ENCODE data around the gene C1GALT1C1L. TPM values are rescaled to one million over a fixed set of nuclear protein-coding genes. Genes with fewer than 3 reads are reported as not detected.

The C1GALT1C1L gene
- total RNA-seq, 2 donors from 2014 or later, result 0.95 TPM; not detected in 1

- Histone ChIP-seq H3K4me1 (ENCODE audit: control insufficient read depth in 1 of 2, low read depth in 2 of 2) (peaks cover 0 to 4% of the 10 kb centered on the region in 2 donors), H3K27ac (no peak overlapping the region), H3K9me3 (no peaks in the 10 kb centered on the region), H3K4me3 (no peak overlapping the region), H3K27me3 (replicated peaks; ENCODE audit: insufficient read depth) (no peaks in the 10 kb centered on the region), H3K36me3 (no peaks in the 10 kb centered on the region)
- DNase-seq (ENCODE audit: low spot score), result no peak
- no peak for ATAC-seq (ENCODE audit: insufficient number of reproducible peaks, low FRiP score, low read depth)
- TF ChIP-seq, protein P1, sequence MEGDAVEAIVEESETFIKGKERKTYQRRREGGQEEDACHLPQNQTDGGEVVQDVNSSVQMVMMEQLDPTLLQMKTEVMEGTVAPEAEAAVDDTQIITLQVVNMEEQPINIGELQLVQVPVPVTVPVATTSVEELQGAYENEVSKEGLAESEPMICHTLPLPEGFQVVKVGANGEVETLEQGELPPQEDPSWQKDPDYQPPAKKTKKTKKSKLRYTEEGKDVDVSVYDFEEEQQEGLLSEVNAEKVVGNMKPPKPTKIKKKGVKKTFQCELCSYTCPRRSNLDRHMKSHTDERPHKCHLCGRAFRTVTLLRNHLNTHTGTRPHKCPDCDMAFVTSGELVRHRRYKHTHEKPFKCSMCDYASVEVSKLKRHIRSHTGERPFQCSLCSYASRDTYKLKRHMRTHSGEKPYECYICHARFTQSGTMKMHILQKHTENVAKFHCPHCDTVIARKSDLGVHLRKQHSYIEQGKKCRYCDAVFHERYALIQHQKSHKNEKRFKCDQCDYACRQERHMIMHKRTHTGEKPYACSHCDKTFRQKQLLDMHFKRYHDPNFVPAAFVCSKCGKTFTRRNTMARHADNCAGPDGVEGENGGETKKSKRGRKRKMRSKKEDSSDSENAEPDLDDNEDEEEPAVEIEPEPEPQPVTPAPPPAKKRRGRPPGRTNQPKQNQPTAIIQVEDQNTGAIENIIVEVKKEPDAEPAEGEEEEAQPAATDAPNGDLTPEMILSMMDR (IDR thresholded peaks at IDR 0.05), result no peak
Measured at GRCh38 chr2:43634604-43635306, 41.5 kb downstream of the C1GALT1C1L start.

DNA sequence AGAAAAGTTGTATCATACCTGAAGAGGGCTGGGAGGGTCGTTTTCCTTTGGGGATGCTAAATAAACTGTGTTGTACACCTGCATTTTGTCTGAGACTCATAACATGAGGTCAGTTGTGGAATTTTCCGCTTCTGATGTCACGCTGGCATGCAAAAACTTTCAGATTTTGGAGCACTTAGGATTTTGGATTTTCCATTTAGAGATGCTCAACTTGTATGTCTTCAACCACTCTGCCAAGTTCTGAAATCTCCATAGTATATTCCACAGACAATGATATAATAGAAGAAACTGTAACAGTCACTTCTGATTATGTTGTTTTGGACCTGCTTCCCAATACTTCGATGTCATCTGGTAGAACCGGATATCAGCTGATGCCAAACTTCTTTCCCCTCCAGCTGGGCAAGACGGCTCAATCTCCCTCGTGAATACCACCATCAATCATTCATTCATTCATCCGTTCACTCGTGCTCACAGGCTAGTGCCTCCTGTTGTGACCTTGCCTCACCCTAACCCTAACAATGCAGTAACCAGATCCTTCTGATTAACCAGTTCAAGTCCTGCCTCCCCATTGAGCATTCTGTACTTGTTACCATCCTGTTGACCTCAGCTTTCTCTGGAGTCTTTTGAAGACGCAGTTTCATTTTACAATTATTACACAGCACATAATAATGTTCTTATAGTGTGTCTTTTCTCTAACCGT lies 44.5 kb downstream of the C1GALT1C1L start:
- no peaks in the 10 kb centered on the region for H3K9me3 ChIP-seq
- peaks cover 0 to 3% of the 10 kb centered on the region in 2 donors for H3K4me1 ChIP-seq (ENCODE audit: control insufficient read depth in 1 of 2, low read depth in 2 of 2)
- ATAC-seq (ENCODE audit: insufficient number of reproducible peaks, low FRiP score, low read depth) (no peak), DNase-seq (ENCODE audit: low spot score) (no peak)
- H3K36me3 ChIP-seq, result no peaks in the 10 kb centered on the region
- H3K4me3 ChIP-seq, result no peak overlapping the region
- no peaks in the 10 kb centered on the region for H3K27me3 ChIP-seq (replicated peaks; ENCODE audit: insufficient read depth)
- no peak overlapping the region for H3K27ac ChIP-seq
- TF ChIP-seq, protein P1 (IDR thresholded peaks at IDR 0.05), result no peak

Other genes starting within 250 kb of the C1GALT1C1L start
- 10 to 100 TPM; 33.3 to 46.6 TPM for gene THADA, start 80.4 kb downstream of the C1GALT1C1L start, total RNA-seq
- 10 to 100 TPM; 23.3 to 29.5 TPM for gene PLEKHH2, start 39.2 kb downstream of the C1GALT1C1L start, total RNA-seq
- 10 to 100 TPM; 32.9 to 41.6 TPM for gene DYNC2LI1, start 97.6 kb upstream of the C1GALT1C1L start, total RNA-seq
- not detected for gene ABCG5, start 162.4 kb upstream of the C1GALT1C1L start, total RNA-seq
- not detected for gene ABCG8, start 162.5 kb upstream of the C1GALT1C1L start, total RNA-seq